Prostate gland (tissue), 2 donors: ENCODE data around the gene CST7. TPM values are rescaled to one million over a fixed set of nuclear protein-coding genes. Genes with fewer than 3 reads are reported as not detected.

Experiments used
- DNase-seq: peaks from one replicate; pipeline ENCODE4 v3.0.0-alpha.2; 2019; ENCODE audit warnings: low spot score
- H3K27ac ChIP-seq, 2 donors: fragments of 200-600 bp; sonication (generic); 2 replicates each; pipeline ENCODE4 v1.5.1; 2017 to 2019
- H3K27me3 ChIP-seq: fragments of 200-600 bp; sonication (generic); replicated peaks from 2 replicates; pipeline ENCODE4 v1.5.1; 2019; ENCODE audit not compliant: insufficient read depth
- H3K36me3 ChIP-seq, 2 donors: fragments of 200-600 bp; sonication (generic); 1 replicate in 1 of 2; 2 replicates in 1 of 2; pipeline versions ENCODE4 v1.5.1 to v1.8.1; 2017 to 2019
- H3K4me1 ChIP-seq: fragments of 200-600 bp; sonication (generic); replicated peaks from 2 replicates; pipeline ENCODE4 v1.5.1; 2019
- H3K4me3 ChIP-seq, 2 donors: fragments of 200-600 bp; sonication (generic); 2 replicates each; pipeline ENCODE4 v1.5.1; 2017 to 2019
- H3K9me3 ChIP-seq: fragments of 200-600 bp; sonication (generic); 2 replicates; pipeline ENCODE4 v1.5.1; 2017
- CTCF ChIP-seq, 4 experiments: fragments of 200-600 bp in 2 of 4; fragments of 450-650 bp in 2 of 4; sonication (generic) in 2 of 4; IDR thresholded peaks; 1 replicate in 3 of 4; 2 replicates in 1 of 4; pipeline ENCODE4 v1.5.1; 2016 to 2019; ENCODE audit warnings: antibody characterized with exemption in 4 of 4, mild to moderate bottlenecking in 2 of 4, moderate library complexity in 2 of 4
- POLR2A ChIP-seq: fragments of 450-650 bp; IDR thresholded peaks from one replicate; pipeline ENCODE4 v1.6.1; 2016; ENCODE audit warnings: antibody characterized with exemption, mild to moderate bottlenecking
- POLR2AphosphoS5 ChIP-seq: sonication (generic); formaldehyde crosslinking; IDR thresholded peaks from one replicate; pipeline ENCODE4 v1.6.1; 2017; ENCODE audit warnings: antibody characterized with exemption
- WGBS: methylation state at CpG from one replicate; pipeline ENCODE4 v1.1.5; 2018; 5-methylcytosine and 5-hydroxymethylcytosine counted together
- intact Hi-C: fragments of 100-400 bp; cut with DNase I; formaldehyde crosslinking; loops from one replicate; pipeline ENCODE4 v1.14.2; 2022
- total RNA-seq, 2 donors: library from RNA; depleted of rRNA; stranded (reverse); fragments of >200 nt; gene quantifications; one replicate each; pipeline ENCODE4 v1.1.0, GENCODE V29; 2016

CST7 gene
- total RNA-seq, 2 donors from 2014 or later = 1.2 to 3.6 TPM

GRCh38 chr20:24992487-24993205 is 43.6 kb downstream of the CST7 start, which contains the start of gene APMAP:
APMAP (minus strand) TSS chr20:24992751; CDS start chr20:24992688, 63 bp downstream.
- intact Hi-C loops = loop anchor here (5.0 to 10.0 kb wide), 5 partner anchors 205 to 1628 kb away; partner anchors contain the start of genes ENTPD6, GINS1, GZF1 and NANP
- WGBS = under 1% methylated on average over 65 of the region's 69 CpGs
- H3K27ac ChIP-seq = peak within 1 kb of the TSS; percentile 85 to 90
- H3K4me1 ChIP-seq = peaks cover 11% of the 10 kb centered on the region
- no peaks in the 10 kb centered on the region for H3K27me3 ChIP-seq
- TF ChIP-seq POLR2AphosphoS5 (peak; percentile 98), CTCF (IDR thresholded peaks at IDR 0.05) (peak in 1 of 4 experiments; percentile 29), POLR2A (peak; percentile 96)
- peak; percentile 96 for DNase-seq
- no peaks in the 10 kb centered on the region for H3K36me3 ChIP-seq
- peak within 1 kb of the TSS; percentile 70 to 86 for H3K4me3 ChIP-seq
- H3K9me3 ChIP-seq = no peaks in the 10 kb centered on the region

- 19% methylated on average over 9 of the region's 9 CpGs for WGBS
- peaks cover 11% of the 10 kb centered on the region for H3K4me1 ChIP-seq
- no peaks in the 10 kb centered on the region for H3K27me3 ChIP-seq
- no peaks in the 10 kb centered on the region for H3K36me3 ChIP-seq
- H3K9me3 ChIP-seq = no peaks in the 10 kb centered on the region
- TF ChIP-seq POLR2A = no peak
- TF ChIP-seq CTCF (IDR thresholded peaks at IDR 0.05) = peak in 3 of 4 experiments; percentile 44 to 63 (median 49)
- TF ChIP-seq POLR2AphosphoS5 = peak; percentile 31
- H3K4me3 ChIP-seq = peak overlapping the region; percentile 70 to 86
- DNase-seq = no peak
- peak overlapping the region; percentile 85 to 90 for H3K27ac ChIP-seq
- intact Hi-C loops = loop anchor here (2.0 to 10.0 kb wide), 6 partner anchors 204 to 1629 kb away; partner anchors contain the start of genes ABHD12, ENTPD6, GINS1 and GZF1
Measured at GRCh38 chr20:24993337-24994185, 44.5 kb downstream of the CST7 start.

GRCh38 chr20:24994186-24994465 is 45.1 kb downstream of the CST7 start:
- TF ChIP-seq POLR2A (no peak), POLR2AphosphoS5 (no peak), CTCF (IDR thresholded peaks at IDR 0.05) (no peak)
- Histone ChIP-seq H3K4me1 (peaks cover 11% of the 10 kb centered on the region), H3K9me3 (no peaks in the 10 kb centered on the region), H3K4me3 (no peak overlapping the region), H3K36me3 (no peaks in the 10 kb centered on the region), H3K27ac (peak overlapping the region; percentile 85 to 90), H3K27me3 (no peaks in the 10 kb centered on the region)
- intact Hi-C loops = loop anchor here (2.0 to 10.0 kb wide), 6 partner anchors 203 to 1629 kb away; partner anchors contain the start of genes ABHD12, ENTPD6, GINS1 and GZF1
- no peak for DNase-seq
- WGBS = 78% methylated on average over 1 of the region's 1 CpG

GRCh38 chr20:24994470-24995368 is 45.6 kb downstream of the CST7 start:
- DNase-seq = peak; percentile 77
- intact Hi-C loops = loop anchor here (1.0 to 10.0 kb wide), 8 partner anchors 38 to 1630 kb away; partner anchors contain the start of genes ABHD12, ENTPD6, GINS1 and GZF1
- Histone ChIP-seq H3K36me3 (no peaks in the 10 kb centered on the region), H3K4me1 (peaks cover 11% of the 10 kb centered on the region), H3K27ac (peak overlapping the region; percentile 43 to 85), H3K4me3 (peak overlapping the region in 1 of 2 donors; percentile 3), H3K27me3 (no peaks in the 10 kb centered on the region), H3K9me3 (no peaks in the 10 kb centered on the region)
- no peak for TF ChIP-seq POLR2A
- TF ChIP-seq POLR2AphosphoS5 = peak; percentile 76
- TF ChIP-seq CTCF (IDR thresholded peaks at IDR 0.05) = peak; percentile 91 to 96 (median 96)
- WGBS = 36% methylated on average over 20 of the region's 20 CpGs
